HAP-1 (cell line): ENCODE results near the gene QPCT.
"Not testable (repeated sequence)": the region's sequence is repeated elsewhere in the genome, so short reads cannot be mapped to it uniquely, and the experiment has no call there.

Experiments
- DNase-seq, 2 experiments: peaks; one replicate each; pipeline ENCODE4 v3.0.0-alpha.2; 2016 to 2020; ENCODE audit warnings: low spot score in 2 of 2
- H3K27me3 ChIP-seq: fragments of 250-450 bp; sonication (Bioruptor Pico); 2 replicates; pipeline ENCODE4 v1.5.1; 2020; ENCODE audit warnings: low read depth, mild to moderate bottlenecking, moderate library complexity
- H3K36me3 ChIP-seq: fragments of 250-450 bp; sonication (Bioruptor Pico); replicated peaks from 2 replicates; pipeline ENCODE4 v1.5.1; 2020; ENCODE audit warnings: mild to moderate bottlenecking
- H3K4me1 ChIP-seq: fragments of 250-450 bp; sonication (Bioruptor Pico); 2 replicates; pipeline ENCODE4 v1.5.1; 2020; ENCODE audit warnings: mild to moderate bottlenecking
- H3K4me3 ChIP-seq: fragments of 250-450 bp; sonication (Bioruptor Pico); 2 replicates; pipeline ENCODE4 v1.5.1; 2020; ENCODE audit warnings: mild to moderate bottlenecking, moderate library complexity
- H3K9me3 ChIP-seq: fragments of 250-450 bp; sonication (Bioruptor Pico); 2 replicates; pipeline ENCODE4 v1.5.1; 2020; ENCODE audit warnings: mild to moderate bottlenecking, moderate library complexity
- in situ Hi-C: fragments of 300-500 bp; cut with MboI; formaldehyde crosslinking; loops from 3 replicates; pipeline ENCODE4 v1.14.3; 2020; ENCODE audit warnings: low sequenced_read_pairs, inconsistent platforms, mixed read lengths

Gene QPCT

GRCh38 chr2:37396890-37397565 lies 52.6 kb downstream of the QPCT start:
- Histone ChIP-seq H3K4me1 (no peaks in the 10 kb centered on the region; the same call in 1 of the 2 replicates), H3K27me3 (no peaks in the 10 kb centered on the region), H3K36me3 (no peaks in the 10 kb centered on the region), H3K9me3 (no peaks in the 10 kb centered on the region), H3K4me3 (no peak overlapping the region)
- in situ Hi-C loops, result loop anchor here (10.0 to 25.0 kb wide), 2 partner anchors 478 to 865 kb away; no protein-coding TSS in a partner anchor
- no peak for DNase-seq

GRCh38 chr2:37398990-37399389 lies 54.6 kb downstream of the QPCT start:
- no peak for DNase-seq
- H3K9me3 ChIP-seq, result no peaks in the 10 kb centered on the region
- no peaks in the 10 kb centered on the region for H3K36me3 ChIP-seq
- in situ Hi-C loops, result loop anchor here (10.0 to 25.0 kb wide), 2 partner anchors 476 to 863 kb away; no protein-coding TSS in a partner anchor
- no peaks in the 10 kb centered on the region; the same call in 1 of the 2 replicates for H3K4me1 ChIP-seq
- no peak overlapping the region for H3K4me3 ChIP-seq
- no peaks in the 10 kb centered on the region for H3K27me3 ChIP-seq

GRCh38 chr2:37400041-37400440 lies 55.6 kb downstream of the QPCT start:
- no peak for DNase-seq
- Histone ChIP-seq H3K36me3 (no peaks in the 10 kb centered on the region), H3K4me3 (no peak overlapping the region), H3K27me3 (no peaks in the 10 kb centered on the region), H3K9me3 (no peaks in the 10 kb centered on the region), H3K4me1 (no peaks in the 10 kb centered on the region; the same call in 1 of the 2 replicates)
- in situ Hi-C loops, result no loop called here

GRCh38 chr2:37402636-37403035 lies 58.2 kb downstream of the QPCT start:
- DNase-seq, result no peak

GRCh38 chr2:37405781-37406180 lies 61.4 kb downstream of the QPCT start:
- in situ Hi-C loops, result no loop called here
- no peak overlapping the region for H3K4me3 ChIP-seq

More at GRCh38 chr2:37402636-37403035, 58.2 kb downstream of the QPCT start:
- Histone ChIP-seq H3K27me3 (no peaks in the 10 kb centered on the region), H3K36me3 (no peaks in the 10 kb centered on the region), H3K4me1 (no peaks in the 10 kb centered on the region), H3K9me3 (no peaks in the 10 kb centered on the region), H3K4me3 (no peak overlapping the region)
- in situ Hi-C loops, result no loop called here

GRCh38 chr2:37412231-37412630 lies 67.8 kb downstream of the QPCT start:
- peaks cover 4% of the 10 kb centered on the region for H3K4me1 ChIP-seq
- H3K9me3 ChIP-seq, result no peaks in the 10 kb centered on the region
- H3K4me3 ChIP-seq, result no peak overlapping the region
- DNase-seq, result no peak
- in situ Hi-C loops, result no loop called here
- H3K36me3 ChIP-seq, result no peaks in the 10 kb centered on the region
- no peaks in the 10 kb centered on the region for H3K27me3 ChIP-seq

More at GRCh38 chr2:37405781-37406180, 61.4 kb downstream of the QPCT start:
- Histone ChIP-seq H3K4me1 (no peaks in the 10 kb centered on the region), H3K36me3 (no peaks in the 10 kb centered on the region), H3K27me3 (no peaks in the 10 kb centered on the region), H3K9me3 (no peaks in the 10 kb centered on the region)
- no peak for DNase-seq

GRCh38 chr2:37413911-37414469 lies 69.6 kb downstream of the QPCT start:
- H3K27me3 ChIP-seq, H3K4me3 ChIP-seq, H3K36me3 ChIP-seq, DNase-seq, H3K4me1 ChIP-seq, in situ Hi-C loops, H3K9me3 ChIP-seq: not testable (repeated sequence)

- in situ Hi-C loops, result no loop called here
- H3K4me3 ChIP-seq, result no peak overlapping the region
- peak in 1 of 2 experiments; percentile 83 for DNase-seq
- no peaks in the 10 kb centered on the region for H3K27me3 ChIP-seq
- peaks cover 4% of the 10 kb centered on the region for H3K4me1 ChIP-seq
- no peaks in the 10 kb centered on the region for H3K9me3 ChIP-seq
- H3K36me3 ChIP-seq, result no peaks in the 10 kb centered on the region
Measured at GRCh38 chr2:37414470-37414949, 70.1 kb downstream of the QPCT start.

- Histone ChIP-seq H3K36me3 (no peaks in the 10 kb centered on the region), H3K4me1 (peaks cover 4% of the 10 kb centered on the region), H3K27me3 (no peaks in the 10 kb centered on the region), H3K4me3 (no peak overlapping the region), H3K9me3 (no peaks in the 10 kb centered on the region)
- in situ Hi-C loops, result no loop called here
- DNase-seq, result no peak
Measured at GRCh38 chr2:37415128-37415820, 70.8 kb downstream of the QPCT start.

GRCh38 chr2:37417321-37417720 lies 72.9 kb downstream of the QPCT start:
- H3K4me1 ChIP-seq, result peaks cover 4% of the 10 kb centered on the region
- no peaks in the 10 kb centered on the region for H3K36me3 ChIP-seq
- DNase-seq, result no peak
- H3K27me3 ChIP-seq, result no peaks in the 10 kb centered on the region
- no peaks in the 10 kb centered on the region for H3K9me3 ChIP-seq
- H3K4me3 ChIP-seq, result no peak overlapping the region
- in situ Hi-C loops, result no loop called here

- H3K4me1 ChIP-seq, result peaks cover 4% of the 10 kb centered on the region
- H3K4me3 ChIP-seq, result no peak overlapping the region
- in situ Hi-C loops, result no loop called here
- no peak for DNase-seq
- no peaks in the 10 kb centered on the region for H3K36me3 ChIP-seq
- H3K27me3 ChIP-seq, result no peaks in the 10 kb centered on the region
- no peaks in the 10 kb centered on the region for H3K9me3 ChIP-seq
Measured at GRCh38 chr2:37418956-37419355, 74.5 kb downstream of the QPCT start.

- H3K9me3 ChIP-seq, result no peaks in the 10 kb centered on the region
- in situ Hi-C loops, result no loop called here
- DNase-seq, result no peak
- no peaks in the 10 kb centered on the region for H3K36me3 ChIP-seq
- H3K4me3 ChIP-seq, result no peak overlapping the region
- no peaks in the 10 kb centered on the region for H3K4me1 ChIP-seq
- no peaks in the 10 kb centered on the region for H3K27me3 ChIP-seq
Measured at GRCh38 chr2:37421686-37422085, 77.3 kb downstream of the QPCT start.

- Histone ChIP-seq H3K9me3 (no peaks in the 10 kb centered on the region), H3K36me3 (no peaks in the 10 kb centered on the region), H3K27me3 (no peaks in the 10 kb centered on the region), H3K4me3 (no peak overlapping the region), H3K4me1 (no peaks in the 10 kb centered on the region)
- in situ Hi-C loops, result no loop called here
- DNase-seq, result no peak
Measured at GRCh38 chr2:37422816-37423215, 78.4 kb downstream of the QPCT start.
